Gastroesophageal sphincter (tissue), 3 donors: ENCODE data around the gene WFDC12.

Experiments used
- EP300 ChIP-seq: sonication (generic); formaldehyde crosslinking; IDR thresholded peaks from one replicate; pipeline ENCODE4 v1.6.1; 2017; ENCODE audit warnings: antibody characterized with exemption, mild to moderate bottlenecking
- POLR2A ChIP-seq, 2 donors: fragments of 450-650 bp; IDR thresholded peaks; one replicate each; pipeline ENCODE4 v1.6.1; 2017; ENCODE audit warnings: antibody characterized with exemption in 2 of 2, mild to moderate bottlenecking in 2 of 2, moderate library complexity in 1 of 2
- POLR2AphosphoS5 ChIP-seq: sonication (generic); formaldehyde crosslinking; IDR thresholded peaks from one replicate; pipeline ENCODE4 v1.6.1; 2017; ENCODE audit warnings: antibody characterized with exemption
- TF ChIP-seq, protein P1 (sequence below), 4 experiments: fragments of 200-600 bp in 2 of 4; fragments of 450-650 bp in 2 of 4; sonication (generic) in 1 of 4; IDR thresholded peaks; one replicate each; pipeline ENCODE4 v1.5.1; 2017 to 2019; ENCODE audit warnings: antibody characterized with exemption in 4 of 4, mild to moderate bottlenecking in 2 of 4, moderate library complexity in 2 of 4

DNA sequence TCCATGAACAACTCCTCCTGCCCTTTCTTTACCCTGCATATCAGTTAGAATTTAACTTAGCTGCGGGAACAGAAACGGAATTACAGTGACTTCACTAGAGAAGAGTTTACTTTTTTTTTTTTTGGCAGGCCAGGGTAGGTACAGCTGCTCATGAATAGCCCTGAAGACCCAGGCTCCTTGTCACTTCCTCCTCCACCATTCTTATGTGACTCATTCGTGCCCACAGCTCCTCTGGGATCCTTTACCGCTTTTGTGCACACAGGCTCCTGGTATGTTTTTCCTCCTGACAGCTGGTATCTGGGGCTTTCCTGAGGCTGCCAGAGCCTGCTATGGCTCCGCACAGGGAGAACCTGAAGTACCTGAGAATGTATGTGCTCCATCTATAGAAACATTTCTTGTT lies 19.5 kb downstream of the WFDC12 start:
- TF ChIP-seq, protein P1, sequence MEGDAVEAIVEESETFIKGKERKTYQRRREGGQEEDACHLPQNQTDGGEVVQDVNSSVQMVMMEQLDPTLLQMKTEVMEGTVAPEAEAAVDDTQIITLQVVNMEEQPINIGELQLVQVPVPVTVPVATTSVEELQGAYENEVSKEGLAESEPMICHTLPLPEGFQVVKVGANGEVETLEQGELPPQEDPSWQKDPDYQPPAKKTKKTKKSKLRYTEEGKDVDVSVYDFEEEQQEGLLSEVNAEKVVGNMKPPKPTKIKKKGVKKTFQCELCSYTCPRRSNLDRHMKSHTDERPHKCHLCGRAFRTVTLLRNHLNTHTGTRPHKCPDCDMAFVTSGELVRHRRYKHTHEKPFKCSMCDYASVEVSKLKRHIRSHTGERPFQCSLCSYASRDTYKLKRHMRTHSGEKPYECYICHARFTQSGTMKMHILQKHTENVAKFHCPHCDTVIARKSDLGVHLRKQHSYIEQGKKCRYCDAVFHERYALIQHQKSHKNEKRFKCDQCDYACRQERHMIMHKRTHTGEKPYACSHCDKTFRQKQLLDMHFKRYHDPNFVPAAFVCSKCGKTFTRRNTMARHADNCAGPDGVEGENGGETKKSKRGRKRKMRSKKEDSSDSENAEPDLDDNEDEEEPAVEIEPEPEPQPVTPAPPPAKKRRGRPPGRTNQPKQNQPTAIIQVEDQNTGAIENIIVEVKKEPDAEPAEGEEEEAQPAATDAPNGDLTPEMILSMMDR (IDR thresholded peaks at IDR 0.05) = no peak
- TF ChIP-seq POLR2A (IDR thresholded peaks at IDR 0.05) (no peak), POLR2AphosphoS5 (no peak), EP300 (no peak)
